GM10266 (cell line): ENCODE measurements around the gene LSM2.
"Not testable (repeated sequence)": the region's sequence is repeated elsewhere in the genome, so short reads cannot be mapped to it uniquely, and the experiment has no call there.

Experiments used
- DNase-seq: peaks from one replicate; pipeline ENCODE4 v3.0.0; 2012; ENCODE audit errors: extremely low spot score
- CTCF ChIP-seq: IDR thresholded peaks from 2 replicates; pipeline ENCODE4 v1.5.1; 2012; ENCODE audit warnings: mild to moderate bottlenecking, low read depth; ENCODE audit not compliant: control insufficient read depth, insufficient read depth; ENCODE audit errors: missing control alignments

LSM2 gene

GRCh38 chr6:31795616-31796298 is 11.0 kb downstream of the LSM2 start, which contains the start of gene VARS1:
VARS1 (minus strand) TSS chr6:31795752; CDS start chr6:31795217, 535 bp downstream.
- peak; percentile 93 for TF ChIP-seq CTCF
- DNase-seq: peak; percentile 98

GRCh38 chr6:31794866-31795615 is 11.7 kb downstream of the LSM2 start:
- TF ChIP-seq CTCF: no peak
- DNase-seq: peak; percentile 68

- TF ChIP-seq CTCF: no peak
- DNase-seq: no peak
These were observed 12.4 kb downstream of the LSM2 start for GRCh38 chr6:31794294-31794865.

- DNase-seq: not testable (repeated sequence)
These were observed 12.9 kb downstream of the LSM2 start for GRCh38 chr6:31793927-31794245.

GRCh38 chr6:31792761-31793171 is 14.0 kb downstream of the LSM2 start:
- DNase-seq: no peak
- TF ChIP-seq CTCF: no peak

GRCh38 chr6:31792090-31792374 is 14.7 kb downstream of the LSM2 start:
- no peak for DNase-seq
- no peak for TF ChIP-seq CTCF

- peak; percentile 59 for TF ChIP-seq CTCF
- peak; percentile 64 for DNase-seq
These were observed 15.3 kb downstream of the LSM2 start for GRCh38 chr6:31791324-31792089.
